Fibroblast of the aortic adventitia (primary cell): ENCODE data around the gene NEURL3. TPM values are rescaled to one million over a fixed set of nuclear protein-coding genes. Genes with fewer than 3 reads are reported as not detected.
A peak's percentile ranks its signal among the peaks of the same experiment; 100 is the strongest.

Source experiments
- DNase-seq: peaks from one replicate; pipeline ENCODE4 v3.0.0-alpha.2; 2010; ENCODE audit warnings: low read depth
- H3K4me3 ChIP-seq: 2 replicates; pipeline ENCODE4 v1.5.1; 2011; ENCODE audit warnings: low read depth, mild to moderate bottlenecking, control low read depth, low read length, moderate library complexity
- total RNA-seq: library from RNA; depleted of rRNA; stranded (reverse); fragments of >200 nt; gene quantifications from 2 replicates; pipeline ENCODE4 v1.2.3, GENCODE V29; 2012; ENCODE audit warnings: low replicate concordance
- TF ChIP-seq, protein P1 (sequence below): IDR thresholded peaks from 2 replicates; pipeline ENCODE4 v1.5.1; 2011; ENCODE audit warnings: mild to moderate bottlenecking, low read length, control low read depth, inconsistent platforms; ENCODE audit not compliant: insufficient read depth

The NEURL3 gene
- total RNA-seq, 1 donor = not detected

DNA sequence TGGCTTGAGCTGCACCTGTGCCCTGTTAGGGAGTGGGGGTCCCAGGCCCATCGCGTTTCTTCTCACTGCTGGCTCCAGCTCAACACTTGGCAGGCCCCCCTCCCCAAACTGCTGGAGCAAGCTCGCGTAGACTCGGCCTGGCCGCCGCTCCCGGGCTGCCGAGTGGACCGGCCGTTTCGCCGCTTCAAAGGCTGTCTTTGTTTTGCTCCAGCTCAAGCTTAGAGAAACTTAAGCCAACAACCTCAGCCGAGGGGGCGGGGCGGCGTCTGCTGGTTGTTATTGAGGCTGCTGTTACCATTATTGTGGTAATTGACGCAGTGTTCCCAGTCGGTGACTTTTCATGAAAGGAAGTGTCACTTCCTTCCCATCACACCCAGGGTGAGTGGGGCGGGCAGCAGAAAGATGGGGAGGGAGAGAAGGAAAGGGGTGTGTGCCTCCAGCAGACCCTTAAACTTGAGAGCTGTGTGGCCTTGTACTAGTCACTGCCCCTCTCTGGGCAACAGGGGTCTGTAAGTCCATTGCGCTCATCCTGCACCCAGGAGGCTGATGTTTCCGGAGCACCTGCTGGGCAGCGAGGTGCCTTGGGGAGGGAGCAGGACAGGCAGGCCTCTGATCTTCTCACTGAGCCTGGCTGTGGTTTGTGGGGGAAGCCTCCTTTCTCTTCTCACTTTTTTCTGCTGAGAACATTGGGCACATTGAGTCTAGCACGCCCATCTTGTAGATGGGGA is 33.5 kb upstream of the NEURL3 start:
- no peak for DNase-seq
- TF ChIP-seq, protein P1, sequence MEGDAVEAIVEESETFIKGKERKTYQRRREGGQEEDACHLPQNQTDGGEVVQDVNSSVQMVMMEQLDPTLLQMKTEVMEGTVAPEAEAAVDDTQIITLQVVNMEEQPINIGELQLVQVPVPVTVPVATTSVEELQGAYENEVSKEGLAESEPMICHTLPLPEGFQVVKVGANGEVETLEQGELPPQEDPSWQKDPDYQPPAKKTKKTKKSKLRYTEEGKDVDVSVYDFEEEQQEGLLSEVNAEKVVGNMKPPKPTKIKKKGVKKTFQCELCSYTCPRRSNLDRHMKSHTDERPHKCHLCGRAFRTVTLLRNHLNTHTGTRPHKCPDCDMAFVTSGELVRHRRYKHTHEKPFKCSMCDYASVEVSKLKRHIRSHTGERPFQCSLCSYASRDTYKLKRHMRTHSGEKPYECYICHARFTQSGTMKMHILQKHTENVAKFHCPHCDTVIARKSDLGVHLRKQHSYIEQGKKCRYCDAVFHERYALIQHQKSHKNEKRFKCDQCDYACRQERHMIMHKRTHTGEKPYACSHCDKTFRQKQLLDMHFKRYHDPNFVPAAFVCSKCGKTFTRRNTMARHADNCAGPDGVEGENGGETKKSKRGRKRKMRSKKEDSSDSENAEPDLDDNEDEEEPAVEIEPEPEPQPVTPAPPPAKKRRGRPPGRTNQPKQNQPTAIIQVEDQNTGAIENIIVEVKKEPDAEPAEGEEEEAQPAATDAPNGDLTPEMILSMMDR = no peak
- H3K4me3 ChIP-seq = peak overlapping the region; percentile 76

- H3K4me3 ChIP-seq = peak overlapping the region; percentile 76
- TF ChIP-seq, protein P1 = no peak
- no peak for DNase-seq
Observed at GRCh38 chr2:96537734-96538486, 32.8 kb upstream of the NEURL3 start.

- DNase-seq = peak; percentile 42
- TF ChIP-seq, protein P1 = no peak
- H3K4me3 ChIP-seq = peak overlapping the region; percentile 76
Observed at GRCh38 chr2:96537066-96537733, 32.0 kb upstream of the NEURL3 start.

GRCh38 chr2:96536445-96537065 is 31.4 kb upstream of the NEURL3 start, which contains the start of gene ARID5A:
Gene ARID5A, plus strand, starts transcription at chr2:96536752. Its CDS starts 75 bp downstream, at chr2:96536827.
- peak within 1 kb of the TSS; percentile 76 for H3K4me3 ChIP-seq
- peak; percentile 74 for DNase-seq
- TF ChIP-seq, protein P1 = peak; percentile 49

DNA sequence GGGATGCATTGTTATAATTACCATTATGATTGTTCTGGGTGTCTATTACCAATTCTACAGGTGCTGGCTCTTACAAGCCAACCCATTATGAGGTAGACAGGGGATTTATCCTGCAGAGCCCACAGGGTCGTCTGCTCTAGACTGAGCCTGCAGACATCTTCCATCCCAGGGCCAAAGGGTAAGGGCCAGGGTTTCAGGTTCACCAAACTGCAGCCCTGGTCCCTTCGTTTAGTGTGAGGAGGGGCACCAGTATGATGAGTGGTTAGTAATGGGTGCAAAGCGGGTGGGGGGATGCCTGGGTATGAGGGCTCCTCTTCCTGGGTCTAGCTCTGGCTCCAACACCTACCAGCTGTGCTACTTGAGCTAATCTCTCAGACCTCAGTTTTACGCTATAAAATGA is 30.2 kb upstream of the NEURL3 start:
- TF ChIP-seq, protein P1 = no peak
- DNase-seq = no peak

DNA sequence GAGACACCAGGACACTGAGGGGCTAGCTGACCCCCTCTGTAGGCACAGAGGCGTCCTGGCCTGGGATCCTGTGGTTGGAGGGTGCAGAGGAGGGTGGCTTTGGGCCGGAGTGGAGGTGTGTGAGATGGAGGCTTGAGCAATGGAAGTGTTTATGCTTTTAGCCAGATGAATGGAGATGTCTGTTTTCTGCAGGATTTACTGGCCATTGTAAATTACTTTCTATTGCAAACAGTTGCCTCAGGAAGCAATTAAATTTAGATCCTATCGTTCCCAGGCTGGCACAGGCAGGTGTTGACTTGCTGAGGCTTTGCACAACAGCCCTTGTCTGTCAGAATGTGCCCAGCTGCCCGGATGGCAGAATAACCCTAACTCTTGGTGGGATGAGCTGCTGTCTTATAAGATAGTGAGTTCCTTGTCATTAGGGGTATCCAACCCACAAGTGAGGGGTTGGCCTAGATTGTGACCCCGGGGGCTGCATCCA is 29.6 kb upstream of the NEURL3 start:
- TF ChIP-seq, protein P1 = no peak
- no peak overlapping the region for H3K4me3 ChIP-seq
- no peak for DNase-seq

More for the DNA sequence above, 30.2 kb upstream of the NEURL3 start:
- no peak overlapping the region for H3K4me3 ChIP-seq
